Mucosa of rectum (tissue), 2 donors: ENCODE measurements around the gene STAB1.

Source experiments
- H3K27ac ChIP-seq, 2 donors: one replicate each; pipeline ENCODE4 v1.7.0; 2013; ENCODE audit warnings: inconsistent platforms in 2 of 2, low read depth in 2 of 2, low read length in 2 of 2
- H3K27me3 ChIP-seq, 2 donors: one replicate each; pipeline ENCODE4 v1.7.0; 2013; ENCODE audit warnings: low read length in 2 of 2; ENCODE audit not compliant: control insufficient read depth in 2 of 2, insufficient read depth in 2 of 2
- H3K36me3 ChIP-seq, 2 donors: one replicate each; pipeline ENCODE4 v1.7.0; 2013; ENCODE audit warnings: low read length in 2 of 2; ENCODE audit not compliant: control insufficient read depth in 2 of 2, insufficient read depth in 2 of 2
- H3K4me1 ChIP-seq, 2 donors: one replicate each; pipeline ENCODE4 v1.7.0; 2013; ENCODE audit warnings: low read length in 2 of 2, mild to moderate bottlenecking in 1 of 2; ENCODE audit not compliant: control insufficient read depth in 2 of 2, insufficient read depth in 2 of 2
- H3K4me3 ChIP-seq, 2 donors: one replicate each; pipeline ENCODE4 v1.7.0; 2013; ENCODE audit warnings: low read length in 2 of 2
- H3K9ac ChIP-seq, 2 donors: one replicate each; pipeline ENCODE4 v1.7.0; 2013; ENCODE audit warnings: low read length in 2 of 2, low read depth in 1 of 2, mild to moderate bottlenecking in 1 of 2
- H3K9me3 ChIP-seq, 2 donors: one replicate each; pipeline ENCODE4 v1.7.0; 2013; ENCODE audit warnings: low read length in 2 of 2; ENCODE audit not compliant: control insufficient read depth in 2 of 2
- donor health status: healthy.
- donor health status: Normal muscosa, but diverticular disease.

STAB1 gene

GRCh38 chr3:52452570-52453221 lies 42.4 kb upstream of the STAB1 start:
- no peak overlapping the region for H3K9ac ChIP-seq
- peaks cover 0 to 3% of the 10 kb centered on the region in 2 donors for H3K36me3 ChIP-seq
- no peak overlapping the region for H3K4me3 ChIP-seq
- H3K9me3 ChIP-seq, result no peaks in the 10 kb centered on the region
- H3K4me1 ChIP-seq, result peaks cover 18 to 19% of the 10 kb centered on the region in 2 donors
- no peak overlapping the region for H3K27ac ChIP-seq
- no peaks in the 10 kb centered on the region for H3K27me3 ChIP-seq

- Histone ChIP-seq H3K4me3 (peak within 1 kb of the TSS; percentile 91 to 93), H3K27me3 (no peaks in the 10 kb centered on the region), H3K36me3 (peaks cover 0 to 9% of the 10 kb centered on the region in 2 donors), H3K27ac (peak within 1 kb of the TSS; percentile 79 to 84), H3K9me3 (no peaks in the 10 kb centered on the region), H3K4me1 (peaks cover 19 to 20% of the 10 kb centered on the region in 2 donors), H3K9ac (peak within 1 kb of the TSS; percentile 91 to 93)
These were observed 41.5 kb upstream of the STAB1 start, which contains the start of gene TNNC1 for GRCh38 chr3:52453496-52454249. TNNC1 (minus strand) TSS chr3:52454041; CDS start chr3:52454015, 26 bp downstream.

- peak overlapping the region in 1 of 2 donors; percentile 79 for H3K27ac ChIP-seq
- no peaks in the 10 kb centered on the region for H3K9me3 ChIP-seq
- H3K4me1 ChIP-seq, result peaks cover 19 to 20% of the 10 kb centered on the region in 2 donors
- peak overlapping the region; percentile 91 to 93 for H3K4me3 ChIP-seq
- no peaks in the 10 kb centered on the region for H3K27me3 ChIP-seq
- H3K36me3 ChIP-seq, result peaks cover 5 to 16% of the 10 kb centered on the region in 2 donors
- H3K9ac ChIP-seq, result peak overlapping the region; percentile 91 to 93
These were observed 40.7 kb upstream of the STAB1 start for GRCh38 chr3:52454250-52454937.

- no peaks in the 10 kb centered on the region for H3K27me3 ChIP-seq
- peaks cover 5 to 16% of the 10 kb centered on the region in 2 donors for H3K36me3 ChIP-seq
- H3K9me3 ChIP-seq, result no peaks in the 10 kb centered on the region
- peak overlapping the region; percentile 91 to 93 for H3K9ac ChIP-seq
- peak overlapping the region; percentile 91 to 93 for H3K4me3 ChIP-seq
- H3K4me1 ChIP-seq, result peaks cover 19 to 20% of the 10 kb centered on the region in 2 donors
- H3K27ac ChIP-seq, result peak overlapping the region; percentile 79 to 84
These were observed 40.2 kb upstream of the STAB1 start for GRCh38 chr3:52454938-52455282.

GRCh38 chr3:52455283-52456168 lies 39.6 kb upstream of the STAB1 start, which contains the start of gene NISCH:
NISCH (plus strand) TSS chr3:52455604; CDS start chr3:52455642, 38 bp downstream.
- Histone ChIP-seq H3K9me3 (no peaks in the 10 kb centered on the region), H3K27me3 (no peaks in the 10 kb centered on the region), H3K9ac (peak within 1 kb of the TSS; percentile 91 to 93), H3K4me3 (peak within 1 kb of the TSS; percentile 91 to 93), H3K36me3 (peaks cover 5 to 18% of the 10 kb centered on the region in 2 donors), H3K4me1 (peaks cover 19 to 20% of the 10 kb centered on the region in 2 donors), H3K27ac (peak within 1 kb of the TSS; percentile 79 to 84)

GRCh38 chr3:52456169-52456799 lies 38.9 kb upstream of the STAB1 start:
- H3K9ac ChIP-seq, result peak overlapping the region; percentile 57 to 91
- H3K27me3 ChIP-seq, result no peaks in the 10 kb centered on the region
- peaks cover 5 to 22% of the 10 kb centered on the region in 2 donors for H3K36me3 ChIP-seq
- H3K4me3 ChIP-seq, result peak overlapping the region; percentile 68 to 81
- H3K4me1 ChIP-seq, result peaks cover 19 to 20% of the 10 kb centered on the region in 2 donors
- no peaks in the 10 kb centered on the region for H3K9me3 ChIP-seq
- H3K27ac ChIP-seq, result peak overlapping the region; percentile 14 to 79

GRCh38 chr3:52456800-52457183 lies 38.3 kb upstream of the STAB1 start:
- Histone ChIP-seq H3K4me1 (peaks cover 19 to 20% of the 10 kb centered on the region in 2 donors), H3K27ac (peak overlapping the region in 1 of 2 donors; percentile 79), H3K9me3 (no peaks in the 10 kb centered on the region), H3K27me3 (no peaks in the 10 kb centered on the region), H3K9ac (peak overlapping the region in 1 of 2 donors; percentile 57), H3K36me3 (peaks cover 5 to 23% of the 10 kb centered on the region in 2 donors), H3K4me3 (peak overlapping the region; percentile 68 to 81)

- H3K9me3 ChIP-seq, result no peaks in the 10 kb centered on the region
- H3K36me3 ChIP-seq, result peaks cover 5 to 25% of the 10 kb centered on the region in 2 donors
- H3K27me3 ChIP-seq, result no peaks in the 10 kb centered on the region
- H3K4me1 ChIP-seq, result peaks cover 19 to 20% of the 10 kb centered on the region in 2 donors
- H3K4me3 ChIP-seq, result no peak overlapping the region
- H3K27ac ChIP-seq, result no peak overlapping the region
- no peak overlapping the region for H3K9ac ChIP-seq
These were observed 36.9 kb upstream of the STAB1 start for GRCh38 chr3:52458031-52458760.
